Measurements from ENCODE around the gene ARL6IP1.

ARL6IP1 gene

DNA sequence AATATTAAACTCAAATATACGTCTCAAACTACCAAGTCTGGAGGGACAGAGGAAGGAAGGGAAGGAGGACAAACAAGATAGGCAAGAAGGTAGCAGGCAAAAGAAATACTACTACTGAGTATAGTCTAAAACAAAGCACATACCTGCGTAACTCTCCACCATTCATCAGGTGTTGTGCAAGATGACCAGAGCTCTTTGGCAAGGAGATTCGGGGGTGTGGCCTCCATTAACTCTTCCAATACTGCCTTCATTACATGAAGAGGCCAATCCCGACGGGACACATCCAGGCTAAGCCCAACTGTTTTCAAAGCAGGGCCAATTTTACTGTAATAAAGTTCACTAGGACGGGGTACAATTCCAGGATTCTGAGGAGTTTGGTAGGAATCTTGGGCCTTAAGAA lies 38.2 kb upstream of the ARL6IP1 start:
- Histone ChIP-seq H3K79me2 (ENCODE audit: insufficient read depth, low read depth) (no peaks in the 10 kb centered on the region), H3K4me2 (no peak overlapping the region), H3K27me3 (ENCODE audit: insufficient read depth, low read depth) (no peaks in the 10 kb centered on the region), H3K36me3 (ENCODE audit: insufficient read depth) (peaks cover 31% of the 10 kb centered on the region; the same call in 1 of the 2 replicates), H3K9ac (no peak overlapping the region), H3K27ac (no peak overlapping the region), H3K4me1 (ENCODE audit: low read depth, poor library complexity, severe bottlenecking) (peaks cover 6% of the 10 kb centered on the region), H4K20me1 (ENCODE audit: insufficient read depth) (no peaks in the 10 kb centered on the region), H3K4me3 (IDR thresholded peaks at IDR 0.05; ENCODE audit: insufficient read depth, low read depth, low read length) (no peak overlapping the region), H2AFZ (ENCODE audit: low read depth) (no peak overlapping the region)
- TF ChIP-seq, protein P1, sequence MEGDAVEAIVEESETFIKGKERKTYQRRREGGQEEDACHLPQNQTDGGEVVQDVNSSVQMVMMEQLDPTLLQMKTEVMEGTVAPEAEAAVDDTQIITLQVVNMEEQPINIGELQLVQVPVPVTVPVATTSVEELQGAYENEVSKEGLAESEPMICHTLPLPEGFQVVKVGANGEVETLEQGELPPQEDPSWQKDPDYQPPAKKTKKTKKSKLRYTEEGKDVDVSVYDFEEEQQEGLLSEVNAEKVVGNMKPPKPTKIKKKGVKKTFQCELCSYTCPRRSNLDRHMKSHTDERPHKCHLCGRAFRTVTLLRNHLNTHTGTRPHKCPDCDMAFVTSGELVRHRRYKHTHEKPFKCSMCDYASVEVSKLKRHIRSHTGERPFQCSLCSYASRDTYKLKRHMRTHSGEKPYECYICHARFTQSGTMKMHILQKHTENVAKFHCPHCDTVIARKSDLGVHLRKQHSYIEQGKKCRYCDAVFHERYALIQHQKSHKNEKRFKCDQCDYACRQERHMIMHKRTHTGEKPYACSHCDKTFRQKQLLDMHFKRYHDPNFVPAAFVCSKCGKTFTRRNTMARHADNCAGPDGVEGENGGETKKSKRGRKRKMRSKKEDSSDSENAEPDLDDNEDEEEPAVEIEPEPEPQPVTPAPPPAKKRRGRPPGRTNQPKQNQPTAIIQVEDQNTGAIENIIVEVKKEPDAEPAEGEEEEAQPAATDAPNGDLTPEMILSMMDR (conservative IDR thresholded peaks at IDR 0.05; ENCODE audit: low read depth, low read length): no peak

DNA sequence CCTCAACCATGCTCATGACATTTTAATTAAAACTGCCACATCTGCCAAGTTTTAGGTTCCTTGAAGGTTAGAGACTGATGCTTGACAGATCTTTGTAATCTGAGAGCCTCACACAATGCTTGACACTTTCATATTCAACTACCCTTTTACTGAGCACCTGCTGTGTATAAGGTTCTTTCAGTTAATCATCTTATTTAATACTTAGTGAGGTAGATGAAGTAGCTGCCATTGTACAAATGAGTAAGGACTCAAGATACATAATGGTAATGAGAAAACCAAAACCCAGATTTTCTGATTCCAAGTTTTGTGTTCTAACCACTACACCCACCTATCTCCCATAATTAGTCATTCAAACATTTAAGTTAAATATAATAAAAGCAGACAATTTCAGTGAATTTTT lies 35.4 kb upstream of the ARL6IP1 start:
- Histone ChIP-seq H3K4me1 (ENCODE audit: low read depth, poor library complexity, severe bottlenecking) (peaks cover 6% of the 10 kb centered on the region), H3K27ac (peak overlapping the region; percentile 4; the same call in 1 of the 2 replicates), H3K4me2 (no peak overlapping the region), H3K9ac (no peak overlapping the region), H3K4me3 (IDR thresholded peaks at IDR 0.05; ENCODE audit: insufficient read depth, low read depth, low read length) (no peak overlapping the region), H3K27me3 (ENCODE audit: insufficient read depth, low read depth) (no peaks in the 10 kb centered on the region), H3K79me2 (ENCODE audit: insufficient read depth, low read depth) (no peaks in the 10 kb centered on the region), H3K36me3 (ENCODE audit: insufficient read depth) (peaks cover 38% of the 10 kb centered on the region; the same call in 1 of the 2 replicates), H4K20me1 (ENCODE audit: insufficient read depth) (no peaks in the 10 kb centered on the region), H2AFZ (ENCODE audit: low read depth) (no peak overlapping the region)
- TF ChIP-seq, protein P1 (conservative IDR thresholded peaks at IDR 0.05; ENCODE audit: low read depth, low read length): no peak

DNA sequence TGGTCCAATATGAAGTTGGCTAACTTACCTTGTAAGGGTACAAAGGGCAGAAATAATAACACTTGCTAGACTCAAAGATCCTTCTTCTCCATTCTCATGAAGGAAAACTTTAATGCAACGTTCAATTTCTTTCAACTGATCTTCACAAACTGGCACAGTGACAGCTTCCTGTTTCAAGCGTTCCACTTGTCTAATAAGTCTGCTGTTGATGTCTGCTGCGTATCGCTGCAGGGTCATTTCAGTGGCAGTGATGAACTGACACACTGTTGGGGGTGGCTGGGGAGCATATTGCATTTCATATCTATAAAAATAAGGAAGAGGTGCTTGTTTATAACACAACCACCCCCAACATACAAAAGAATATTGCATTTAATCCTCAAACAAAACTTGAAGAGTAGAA lies 33.5 kb upstream of the ARL6IP1 start:
- Histone ChIP-seq H3K4me1 (ENCODE audit: low read depth, poor library complexity, severe bottlenecking) (peaks cover 6% of the 10 kb centered on the region), H4K20me1 (ENCODE audit: insufficient read depth) (no peaks in the 10 kb centered on the region), H3K9ac (no peak overlapping the region), H3K79me2 (ENCODE audit: insufficient read depth, low read depth) (no peaks in the 10 kb centered on the region), H3K27me3 (ENCODE audit: insufficient read depth, low read depth) (no peaks in the 10 kb centered on the region), H3K27ac (no peak overlapping the region), H3K36me3 (ENCODE audit: insufficient read depth) (peaks cover 44% of the 10 kb centered on the region; the same call in 1 of the 2 replicates), H2AFZ (ENCODE audit: low read depth) (no peak overlapping the region), H3K4me3 (IDR thresholded peaks at IDR 0.05; ENCODE audit: insufficient read depth, low read depth, low read length) (no peak overlapping the region), H3K4me2 (no peak overlapping the region)
- TF ChIP-seq, protein P1 (conservative IDR thresholded peaks at IDR 0.05; ENCODE audit: low read depth, low read length): no peak

DNA sequence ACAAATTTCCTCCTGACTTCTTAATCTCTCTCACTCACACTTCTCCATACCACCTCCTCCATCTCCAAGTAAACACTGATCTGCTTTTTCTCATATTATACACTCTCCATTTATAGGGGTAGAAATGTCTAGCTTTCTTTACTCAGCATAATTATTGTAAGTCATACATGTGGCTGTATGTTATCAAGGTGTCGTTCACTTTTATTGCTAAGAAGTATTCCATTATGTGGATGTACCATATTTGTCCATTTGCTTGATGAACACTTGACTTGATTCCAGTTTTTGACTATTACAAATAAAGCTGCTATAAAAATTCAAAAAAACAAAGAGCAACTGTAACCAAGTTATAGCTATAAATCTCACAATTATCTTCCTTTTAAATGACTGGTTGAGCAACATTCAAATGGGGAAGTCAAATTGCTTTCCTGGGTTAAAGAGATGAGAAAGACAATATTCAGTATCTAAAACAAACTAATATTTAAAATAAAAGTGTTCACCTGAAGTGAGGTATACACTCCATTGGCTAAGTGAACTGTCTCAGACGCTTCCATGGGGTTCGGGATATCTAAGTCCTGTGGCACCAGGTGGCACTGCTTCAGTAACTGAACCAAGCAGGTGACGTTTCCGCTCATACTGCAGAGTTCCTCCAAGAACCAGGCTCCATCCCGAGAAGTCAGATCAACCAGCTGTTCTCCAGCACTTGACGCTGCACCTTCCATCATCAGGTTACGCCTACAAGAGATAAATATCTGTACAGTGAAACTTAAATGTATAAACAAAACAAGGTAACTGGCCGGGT lies 32.6 kb upstream of the ARL6IP1 start:
- Histone ChIP-seq H3K9ac (no peak overlapping the region), H4K20me1 (ENCODE audit: insufficient read depth) (no peaks in the 10 kb centered on the region), H3K4me1 (ENCODE audit: low read depth, poor library complexity, severe bottlenecking) (peaks cover 6% of the 10 kb centered on the region), H3K4me2 (no peak overlapping the region), H3K27me3 (ENCODE audit: insufficient read depth, low read depth) (no peaks in the 10 kb centered on the region), H3K36me3 (ENCODE audit: insufficient read depth) (peaks cover 44% of the 10 kb centered on the region; the same call in 1 of the 2 replicates), H2AFZ (ENCODE audit: low read depth) (no peak overlapping the region), H3K4me3 (IDR thresholded peaks at IDR 0.05; ENCODE audit: insufficient read depth, low read depth, low read length) (no peak overlapping the region), H3K27ac (no peak overlapping the region), H3K79me2 (ENCODE audit: insufficient read depth, low read depth) (no peaks in the 10 kb centered on the region)
- TF ChIP-seq, protein P1 (conservative IDR thresholded peaks at IDR 0.05; ENCODE audit: low read depth, low read length): no peak
